Muscle of leg (tissue), 16 donors: Measurements from ENCODE around the gene ABCA12. TPM values are rescaled to one million over a fixed set of nuclear protein-coding genes. Genes with fewer than 3 reads are reported as not detected.
"Not testable (repeated sequence)": the region's sequence is repeated elsewhere in the genome, so short reads cannot be mapped to it uniquely, and the experiment has no call there.

Experiments used
- DNase-seq: peaks from one replicate; pipeline ENCODE4 v3.0.0; 2013
- H3K27ac ChIP-seq: one replicate; pipeline ENCODE4 v1.5.1; 2013; ENCODE audit warnings: mild to moderate bottlenecking, low read length, control low read depth
- H3K27me3 ChIP-seq: one replicate; pipeline ENCODE4 v1.6.1; 2013; ENCODE audit warnings: low read length; ENCODE audit not compliant: control insufficient read depth, insufficient read depth
- H3K36me3 ChIP-seq: one replicate; pipeline ENCODE4 v1.6.1; 2013; ENCODE audit warnings: low read length; ENCODE audit not compliant: control insufficient read depth, insufficient read depth
- H3K4me1 ChIP-seq: one replicate; pipeline ENCODE4 v1.6.1; 2013; ENCODE audit warnings: low read length; ENCODE audit not compliant: control insufficient read depth, insufficient read depth
- H3K4me3 ChIP-seq: one replicate; pipeline ENCODE4 v1.5.1; 2013; ENCODE audit warnings: low read length, control low read depth
- H3K9me3 ChIP-seq: replicated peaks from 2 replicates; pipeline ENCODE4 v1.6.1; 2013; ENCODE audit warnings: low read depth, low read length; ENCODE audit not compliant: control insufficient read depth
- WGBS: methylation state at CpG from one replicate; pipeline ENCODE4 v1.1.5; 2013; ENCODE audit warnings: missing lambda C conversion rate; ENCODE audit not compliant: insufficient coverage; 5-methylcytosine and 5-hydroxymethylcytosine counted together
- long read RNA-seq, 11 donors: transcript quantifications; one replicate each; lab custom pipeline, GENCODE V29; 2026
- polyA plus RNA-seq, 8 donors: library from polyadenylated mRNA; unstranded; fragments of 120-200 nt; gene quantifications; one replicate each; pipeline versions ENCODE4 v1.2.1 to v1.2.3, GENCODE V29; 2013; ENCODE audit warnings: inconsistent platforms in 1 of 8, low replicate concordance in 1 of 8; ENCODE audit not compliant: insufficient read length in 8 of 8, insufficient read depth in 1 of 8
- total RNA-seq: library from RNA; stranded (reverse); fragments of 120-200 nt; gene quantifications from one replicate; pipeline ENCODE4 v1.2.4, GENCODE V29; 2013

Gene ABCA12
- total RNA-seq (not detected), polyA plus RNA-seq (1 to 10 TPM in 1 of 8 donors, under 1 TPM in 3, not detected in 4; 0.03 to 1.1 (median 0.09) TPM)
- long read RNA-seq, donor 1 = 0 reads
- long read RNA-seq, donor 2 = 0 reads
- long read RNA-seq, donor 3 = 0 reads
- long read RNA-seq, donor 4, partial matches to known transcripts = 0 of 11 reads
- long read RNA-seq, donor 4, other reads (novel, unspliced or antisense) = 11 of 11 reads
- long read RNA-seq, donor 5, partial matches to known transcripts = 0 of 8 reads
- long read RNA-seq, donor 5, other reads (novel, unspliced or antisense) = 8 of 8 reads
- long read RNA-seq, donor 6, partial matches to known transcripts = 6 of 32 reads
- long read RNA-seq, donor 6, other reads (novel, unspliced or antisense) = 26 of 32 reads
- long read RNA-seq, donor 7, partial matches to known transcripts = 0 of 26 reads
- long read RNA-seq, donor 7, other reads (novel, unspliced or antisense) = 26 of 26 reads
- long read RNA-seq, donor 8, partial matches to known transcripts = 0 of 19 reads
- long read RNA-seq, donor 8, other reads (novel, unspliced or antisense) = 19 of 19 reads
- long read RNA-seq, donor 9, partial matches to known transcripts = 0 of 26 reads
- long read RNA-seq, donor 9, other reads (novel, unspliced or antisense) = 26 of 26 reads
- long read RNA-seq, donor 10, partial matches to known transcripts = 0 of 15 reads
- long read RNA-seq, donor 10, other reads (novel, unspliced or antisense) = 15 of 15 reads
- long read RNA-seq, donor 11, partial matches to known transcripts = 0 of 5 reads
- long read RNA-seq, donor 11, other reads (novel, unspliced or antisense) = 5 of 5 reads

DNA sequence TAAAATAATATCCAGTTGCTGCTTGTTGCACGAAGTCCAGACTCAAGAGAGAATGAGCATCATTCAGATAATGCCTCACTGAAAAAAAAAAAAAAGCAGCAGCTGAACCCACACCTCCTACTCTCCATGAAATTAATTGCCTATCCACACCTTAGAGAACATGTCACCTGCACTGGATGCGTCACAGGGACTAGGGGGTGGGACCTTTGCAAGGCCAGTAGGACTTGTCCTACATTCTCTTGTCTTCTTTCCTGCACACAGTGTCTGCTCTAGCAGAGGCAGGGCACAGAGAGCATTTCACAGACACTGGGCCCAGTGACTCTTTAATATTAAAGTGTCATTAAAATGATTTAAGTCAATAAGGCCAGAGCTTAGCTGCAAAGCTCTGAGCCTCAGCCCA is at the start of gene ABCA12:
ABCA12 (minus strand) TSS at position 148 of the 400 bp plus-strand sequence. CDS start 418 bp downstream, outside the sequence.
- H3K4me3 ChIP-seq = no peak within 1 kb of the TSS
- H3K27me3 ChIP-seq = no peaks in the 10 kb centered on the region
- H3K27ac ChIP-seq = no peak within 1 kb of the TSS
- WGBS = no CpG with 5 or more reads among the region's 2 CpGs
- no peaks in the 10 kb centered on the region for H3K9me3 ChIP-seq
- no peaks in the 10 kb centered on the region for H3K36me3 ChIP-seq
- DNase-seq = no peak
- no peaks in the 10 kb centered on the region for H3K4me1 ChIP-seq

- no peak for DNase-seq
- Histone ChIP-seq H3K9me3 (no peaks in the 10 kb centered on the region), H3K27ac (no peak overlapping the region), H3K4me1 (no peaks in the 10 kb centered on the region), H3K4me3 (no peak overlapping the region), H3K27me3 (no peaks in the 10 kb centered on the region), H3K36me3 (no peaks in the 10 kb centered on the region)
These were observed 49.7 kb upstream of the ABCA12 start for GRCh38 chr2:215188078-215188477.

- WGBS = no CpG with 5 or more reads among the region's 1 CpG
These were observed 47.6 kb upstream of the ABCA12 start for GRCh38 chr2:215186021-215186420.

GRCh38 chr2:215178121-215178520 is 39.7 kb upstream of the ABCA12 start:
- H3K9me3 ChIP-seq = no peaks in the 10 kb centered on the region
- no peak for DNase-seq
- no peaks in the 10 kb centered on the region for H3K27me3 ChIP-seq
- H3K4me1 ChIP-seq = no peaks in the 10 kb centered on the region
- no peak overlapping the region for H3K27ac ChIP-seq
- no peaks in the 10 kb centered on the region for H3K36me3 ChIP-seq
- WGBS = 50% methylated on average over 1 of the region's 4 CpGs
- no peak overlapping the region for H3K4me3 ChIP-seq

More at GRCh38 chr2:215186021-215186420, 47.6 kb upstream of the ABCA12 start:
- no peak for DNase-seq
- Histone ChIP-seq H3K9me3 (no peaks in the 10 kb centered on the region), H3K4me3 (no peak overlapping the region), H3K4me1 (no peaks in the 10 kb centered on the region), H3K36me3 (no peaks in the 10 kb centered on the region), H3K27ac (no peak overlapping the region), H3K27me3 (no peaks in the 10 kb centered on the region)

DNA sequence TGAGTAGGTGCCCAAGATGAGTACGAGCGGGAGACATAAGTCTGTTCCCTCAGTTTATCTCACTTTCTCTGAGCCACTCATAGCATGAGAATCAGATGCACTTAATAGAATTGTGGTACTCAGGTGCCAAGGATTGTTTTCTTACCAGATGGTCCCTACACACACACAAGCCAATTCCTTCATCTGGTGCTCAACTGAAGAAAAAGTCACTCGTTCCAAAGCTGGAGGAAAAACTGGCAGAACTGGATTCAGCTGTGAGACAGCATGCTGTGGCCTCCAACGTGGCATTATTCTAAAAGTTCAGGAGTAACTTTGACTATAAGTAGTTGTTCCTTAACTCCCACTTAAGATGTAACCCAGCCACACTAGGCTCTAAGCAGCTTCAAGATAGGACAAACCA is 33.4 kb upstream of the ABCA12 start:
- no peak overlapping the region for H3K4me3 ChIP-seq
- no peaks in the 10 kb centered on the region for H3K9me3 ChIP-seq
- no peaks in the 10 kb centered on the region for H3K36me3 ChIP-seq
- DNase-seq = no peak
- no CpG with 5 or more reads among the region's 4 CpGs for WGBS
- no peak overlapping the region for H3K27ac ChIP-seq
- H3K4me1 ChIP-seq = no peaks in the 10 kb centered on the region
- no peaks in the 10 kb centered on the region for H3K27me3 ChIP-seq

- H3K4me1 ChIP-seq = no peaks in the 10 kb centered on the region
- WGBS = no CpG with 5 or more reads among the region's 3 CpGs
These were observed 32.7 kb upstream of the ABCA12 start for GRCh38 chr2:215171151-215171550.

GRCh38 chr2:215166505-215166904 is 28.1 kb upstream of the ABCA12 start:
- not testable (repeated sequence) for H3K9me3 ChIP-seq, H3K27ac ChIP-seq, DNase-seq, H3K36me3 ChIP-seq, H3K27me3 ChIP-seq, H3K4me1 ChIP-seq, H3K4me3 ChIP-seq
- no CpG with 5 or more reads among the region's 2 CpGs for WGBS

More at GRCh38 chr2:215171151-215171550, 32.7 kb upstream of the ABCA12 start:
- H3K4me3 ChIP-seq = no peak overlapping the region
- DNase-seq = no peak
- no peak overlapping the region for H3K27ac ChIP-seq
- H3K9me3 ChIP-seq = no peaks in the 10 kb centered on the region
- H3K27me3 ChIP-seq = no peaks in the 10 kb centered on the region
- H3K36me3 ChIP-seq = no peaks in the 10 kb centered on the region

DNA sequence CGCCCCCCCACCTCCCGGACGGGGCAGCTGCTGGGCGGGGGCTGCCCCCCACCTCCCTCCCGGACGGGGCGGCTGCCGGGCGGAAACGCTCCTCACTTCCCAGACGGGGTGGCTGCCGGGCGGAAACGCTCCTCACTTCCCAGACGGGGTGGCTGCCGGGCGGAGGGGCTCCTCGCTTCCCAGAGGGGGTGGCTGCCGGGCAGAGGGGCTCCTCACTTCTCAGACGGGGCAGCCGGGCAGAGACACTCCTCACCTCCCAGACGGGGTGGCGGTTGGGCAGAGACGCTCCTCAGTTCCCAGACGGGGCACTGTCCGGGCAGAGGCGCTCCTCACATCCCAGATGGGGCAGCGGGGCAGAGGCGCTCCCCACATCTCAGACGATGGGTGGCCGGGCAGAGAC is 24.9 kb upstream of the ABCA12 start:
- H3K27ac ChIP-seq, DNase-seq, H3K9me3 ChIP-seq, H3K36me3 ChIP-seq, H3K4me3 ChIP-seq, H3K4me1 ChIP-seq, H3K27me3 ChIP-seq: not testable (repeated sequence)
- WGBS = 92% methylated on average over 12 of the region's 31 CpGs

- 74% methylated on average over 3 of the region's 8 CpGs for WGBS
- Histone ChIP-seq H3K9me3 (no peaks in the 10 kb centered on the region), H3K36me3 (no peaks in the 10 kb centered on the region), H3K27me3 (no peaks in the 10 kb centered on the region), H3K4me1 (no peaks in the 10 kb centered on the region), H3K27ac (no peak overlapping the region), H3K4me3 (no peak overlapping the region)
- no peak for DNase-seq
These were observed 22.9 kb upstream of the ABCA12 start for GRCh38 chr2:215161301-215161829.

DNA sequence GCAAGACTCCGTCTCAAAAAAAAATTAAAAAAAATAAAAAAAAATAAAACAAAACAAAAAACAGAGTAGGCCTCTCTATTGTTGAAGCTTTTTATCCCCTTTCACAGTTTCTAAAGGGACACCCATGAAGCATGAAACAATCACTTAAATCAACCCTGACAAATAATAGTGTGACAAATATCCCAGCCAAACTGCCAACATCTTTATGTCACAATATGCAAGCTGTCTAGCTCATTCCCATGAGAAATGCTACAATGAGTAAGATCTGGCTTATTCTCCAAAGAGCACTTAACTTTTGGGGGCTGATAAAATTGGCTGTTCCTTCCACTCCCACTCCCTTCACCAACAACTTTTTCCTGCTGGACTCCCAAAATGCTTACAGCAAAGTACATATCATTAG is 21.7 kb upstream of the ABCA12 start:
- DNase-seq = no peak
- H3K4me3 ChIP-seq = no peak overlapping the region
- H3K27ac ChIP-seq = no peak overlapping the region
- WGBS = no CpG with 5 or more reads among the region's 1 CpG
- no peaks in the 10 kb centered on the region for H3K4me1 ChIP-seq
- H3K27me3 ChIP-seq = no peaks in the 10 kb centered on the region
- no peaks in the 10 kb centered on the region for H3K36me3 ChIP-seq
- no peaks in the 10 kb centered on the region for H3K9me3 ChIP-seq
